Prostate gland (tissue), 2 donors: ENCODE data around the gene ADAMTS17.

Source experiments
- CTCF ChIP-seq, 4 experiments: fragments of 200-600 bp in 2 of 4; fragments of 450-650 bp in 2 of 4; sonication (generic) in 2 of 4; IDR thresholded peaks; 1 replicate in 3 of 4; 2 replicates in 1 of 4; pipeline ENCODE4 v1.5.1; 2016 to 2019; ENCODE audit warnings: antibody characterized with exemption in 4 of 4, mild to moderate bottlenecking in 2 of 4, moderate library complexity in 2 of 4
- POLR2A ChIP-seq: fragments of 450-650 bp; IDR thresholded peaks from one replicate; pipeline ENCODE4 v1.6.1; 2016; ENCODE audit warnings: antibody characterized with exemption, mild to moderate bottlenecking
- POLR2AphosphoS5 ChIP-seq: sonication (generic); formaldehyde crosslinking; IDR thresholded peaks from one replicate; pipeline ENCODE4 v1.6.1; 2017; ENCODE audit warnings: antibody characterized with exemption

DNA sequence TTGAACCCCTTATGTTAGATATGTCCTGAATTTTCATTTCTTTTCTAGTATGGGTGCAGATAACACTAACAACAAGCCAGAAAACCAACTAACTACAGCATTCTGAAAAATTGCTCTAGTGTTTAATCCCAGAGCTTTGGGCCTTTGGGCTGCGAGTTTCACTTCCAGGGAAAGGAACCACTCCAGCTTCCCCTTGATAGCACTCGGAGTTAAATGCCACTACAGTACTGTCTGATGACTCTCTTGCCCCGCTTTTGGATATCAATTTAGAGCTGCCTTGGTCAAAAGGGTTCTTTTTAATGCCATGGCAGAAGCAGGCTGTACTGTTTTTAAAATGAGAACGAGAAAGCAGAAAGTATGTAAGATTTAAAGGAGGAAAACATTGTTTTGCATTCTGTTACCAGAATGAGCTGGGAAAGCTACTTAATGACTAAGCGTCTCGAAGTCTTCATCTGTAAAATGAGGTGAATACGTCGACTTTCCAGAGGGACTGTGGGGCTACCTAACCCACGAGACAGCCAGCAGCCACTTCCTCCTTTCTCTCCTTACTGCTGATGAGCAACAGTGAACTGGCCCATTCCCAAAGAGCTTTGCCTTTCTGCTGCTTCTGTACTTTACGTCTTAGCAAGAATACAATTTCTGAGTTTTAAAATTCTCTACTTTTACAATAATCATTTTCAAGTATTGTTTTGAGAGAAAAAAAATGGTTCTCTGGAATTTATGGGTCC is 309.3 kb downstream of the ADAMTS17 start:
- TF ChIP-seq POLR2AphosphoS5, result no peak
- TF ChIP-seq CTCF (IDR thresholded peaks at IDR 0.05), result no peak
- TF ChIP-seq POLR2A, result no peak
